Kidney (tissue), 14 donors: Measurements from ENCODE around the gene ASB4. TPM values are rescaled to one million over a fixed set of nuclear protein-coding genes. Genes with fewer than 3 reads are reported as not detected.

Experiments
- DNase-seq, 5 donors: peaks; one replicate each; pipeline ENCODE4 v3.0.0-alpha.2; 2013 to 2020
- FAIRE-seq: peaks from 2 replicates; lab custom pipeline; 2012; peaks lifted over from hg19 to GRCh38; lab: Jason Lieb, UNC
- H3K27ac ChIP-seq, 2 donors: one replicate each; pipeline ENCODE4 v1.7.0; 2013; ENCODE audit warnings: low read depth in 2 of 2, low read length in 2 of 2, inconsistent platforms in 1 of 2
- H3K27me3 ChIP-seq: one replicate; pipeline ENCODE4 v1.7.1; 2013; ENCODE audit warnings: low read length, inconsistent platforms; ENCODE audit not compliant: control insufficient read depth, insufficient read depth
- H3K36me3 ChIP-seq, 3 donors: one replicate each; pipeline versions ENCODE4 v1.7.0 to v1.7.1; 2013; ENCODE audit warnings: low read length in 3 of 3, control low read depth in 1 of 3, inconsistent platforms in 1 of 3; ENCODE audit not compliant: insufficient read depth in 3 of 3, control insufficient read depth in 2 of 3
- H3K4me1 ChIP-seq, 3 donors: one replicate each; pipeline versions ENCODE4 v1.7.0 to v1.7.1; 2013; ENCODE audit warnings: low read length in 3 of 3, inconsistent platforms in 1 of 3, low read depth in 1 of 3; ENCODE audit not compliant: control insufficient read depth in 2 of 3, insufficient read depth in 2 of 3
- H3K4me3 ChIP-seq, 3 donors: one replicate each; pipeline versions ENCODE4 v1.7.0 to v1.8.1; 2013; ENCODE audit warnings: low read length in 3 of 3, control low read depth in 1 of 3, inconsistent platforms in 1 of 3
- H3K9ac ChIP-seq, 3 donors: one replicate each; pipeline versions ENCODE4 v1.7.0 to v1.7.1; 2013; ENCODE audit warnings: low read length in 3 of 3, control low read depth in 1 of 3, inconsistent platforms in 1 of 3
- H3K9me3 ChIP-seq, 3 donors: one replicate each; pipeline versions ENCODE4 v1.7.0 to v1.7.1; 2013; ENCODE audit warnings: low read length in 3 of 3, control low read depth in 1 of 3, inconsistent platforms in 1 of 3; ENCODE audit not compliant: control insufficient read depth in 2 of 3, insufficient read depth in 1 of 3
- intact Hi-C: fragments of 100-400 bp; cut with DNase I; formaldehyde crosslinking; loops from one replicate; pipeline ENCODE4 v1.11.1; 2022
- polyA plus RNA-seq: library from polyadenylated mRNA; stranded (reverse); fragments of 350-450 nt; fragmentation: Illumina TruSeq; extraction: RNeasy Lipid Tissue Mini Kit (QIAGEN cat#74804); gene quantifications from one replicate; pipeline ENCODE4 v1.2.3, GENCODE V29; 2014; ENCODE audit warnings: low read depth, low replicate concordance; ENCODE audit not compliant: insufficient read depth
- total RNA-seq: library from RNA; stranded (reverse); fragmentation: NEBNext Ultra II Directional; extraction: Animal tissue kit (Norgen Biotek cat#: 25700); gene quantifications from one replicate; pipeline ENCODE4 v1.2.1, GENCODE V29; 2021
- TF ChIP-seq, protein P1 (sequence below): IDR thresholded peaks from 3 replicates; pipeline ENCODE4 v1.5.1; 2012; ENCODE audit warnings: mild to moderate bottlenecking, moderate library complexity, borderline replicate concordance; ENCODE audit not compliant: insufficient read depth; ENCODE audit errors: extremely low read depth
- donor health status: control.
- donor health status: control.
- donor health status: control.
- donor health status: control.
- donor health status: control.
- donor health status: DM: yes; HTN: yes; CAD: no.
- donor health status: Normal renal cell carcinoma (clear cell type).

ASB4 gene
- total and polyA plus RNA-seq, 2 donors from 2014 or later: 0.09 TPM; not detected in 1

GRCh38 chr7:95525503-95525902 is 39.8 kb downstream of the ASB4 start:
- Histone ChIP-seq H3K27ac (peak overlapping the region in 1 of 2 donors; percentile 90), H3K4me1 (peaks cover 0 to 11% (median 4%) of the 10 kb centered on the region in 3 donors), H3K9me3 (no peaks in the 10 kb centered on the region), H3K36me3 (no peaks in the 10 kb centered on the region), H3K27me3 (no peaks in the 10 kb centered on the region), H3K9ac (no peak overlapping the region), H3K4me3 (no peak overlapping the region)
- TF ChIP-seq, protein P1, sequence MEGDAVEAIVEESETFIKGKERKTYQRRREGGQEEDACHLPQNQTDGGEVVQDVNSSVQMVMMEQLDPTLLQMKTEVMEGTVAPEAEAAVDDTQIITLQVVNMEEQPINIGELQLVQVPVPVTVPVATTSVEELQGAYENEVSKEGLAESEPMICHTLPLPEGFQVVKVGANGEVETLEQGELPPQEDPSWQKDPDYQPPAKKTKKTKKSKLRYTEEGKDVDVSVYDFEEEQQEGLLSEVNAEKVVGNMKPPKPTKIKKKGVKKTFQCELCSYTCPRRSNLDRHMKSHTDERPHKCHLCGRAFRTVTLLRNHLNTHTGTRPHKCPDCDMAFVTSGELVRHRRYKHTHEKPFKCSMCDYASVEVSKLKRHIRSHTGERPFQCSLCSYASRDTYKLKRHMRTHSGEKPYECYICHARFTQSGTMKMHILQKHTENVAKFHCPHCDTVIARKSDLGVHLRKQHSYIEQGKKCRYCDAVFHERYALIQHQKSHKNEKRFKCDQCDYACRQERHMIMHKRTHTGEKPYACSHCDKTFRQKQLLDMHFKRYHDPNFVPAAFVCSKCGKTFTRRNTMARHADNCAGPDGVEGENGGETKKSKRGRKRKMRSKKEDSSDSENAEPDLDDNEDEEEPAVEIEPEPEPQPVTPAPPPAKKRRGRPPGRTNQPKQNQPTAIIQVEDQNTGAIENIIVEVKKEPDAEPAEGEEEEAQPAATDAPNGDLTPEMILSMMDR: no peak
- FAIRE-seq: no peak
- intact Hi-C loops: loop anchor here (5.0 kb wide), 1 partner anchor 162 kb away; no protein-coding TSS in a partner anchor
- DNase-seq: peak in 2 of 5 donors; percentile 30 to 37

DNA sequence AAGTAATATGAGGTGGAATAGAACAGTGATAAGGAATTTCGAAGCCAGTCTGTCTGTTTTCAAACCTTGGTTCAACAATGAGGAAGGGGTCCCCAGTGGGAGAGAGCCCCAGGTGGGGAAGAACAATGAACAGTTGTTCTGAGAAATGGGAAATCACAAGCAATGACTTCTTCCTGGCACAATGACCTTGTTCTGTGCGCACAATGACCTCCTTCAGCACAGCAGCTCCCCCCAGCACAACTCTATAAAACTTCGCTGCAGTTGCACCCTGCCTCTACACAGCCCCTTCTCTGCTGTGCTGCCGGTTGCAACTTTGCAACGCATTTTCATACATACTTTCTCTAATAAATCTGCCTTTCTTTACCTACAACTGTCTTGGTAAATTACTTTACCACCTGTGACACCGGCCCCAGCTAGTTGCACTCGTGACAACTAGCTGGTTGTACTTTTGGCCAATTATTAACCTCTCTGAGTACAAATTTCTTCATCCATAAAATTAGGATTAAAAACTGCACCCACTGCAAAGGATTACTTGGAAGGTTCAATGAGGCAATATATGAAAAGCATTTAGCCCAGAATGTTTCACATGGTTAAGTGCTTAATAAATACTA is 40.5 kb downstream of the ASB4 start:
- TF ChIP-seq, protein P1: no peak
- peak in 1 of 5 donors; percentile 19 for DNase-seq
- Histone ChIP-seq H3K4me1 (peaks cover 0 to 11% (median 4%) of the 10 kb centered on the region in 3 donors), H3K27ac (peak overlapping the region; percentile 28 to 90), H3K4me3 (no peak overlapping the region), H3K36me3 (no peaks in the 10 kb centered on the region), H3K9me3 (no peaks in the 10 kb centered on the region), H3K9ac (no peak overlapping the region), H3K27me3 (no peaks in the 10 kb centered on the region)
- intact Hi-C loops: loop anchor here (5.0 kb wide), 1 partner anchor 161 kb away; no protein-coding TSS in a partner anchor
- no peak for FAIRE-seq

DNA sequence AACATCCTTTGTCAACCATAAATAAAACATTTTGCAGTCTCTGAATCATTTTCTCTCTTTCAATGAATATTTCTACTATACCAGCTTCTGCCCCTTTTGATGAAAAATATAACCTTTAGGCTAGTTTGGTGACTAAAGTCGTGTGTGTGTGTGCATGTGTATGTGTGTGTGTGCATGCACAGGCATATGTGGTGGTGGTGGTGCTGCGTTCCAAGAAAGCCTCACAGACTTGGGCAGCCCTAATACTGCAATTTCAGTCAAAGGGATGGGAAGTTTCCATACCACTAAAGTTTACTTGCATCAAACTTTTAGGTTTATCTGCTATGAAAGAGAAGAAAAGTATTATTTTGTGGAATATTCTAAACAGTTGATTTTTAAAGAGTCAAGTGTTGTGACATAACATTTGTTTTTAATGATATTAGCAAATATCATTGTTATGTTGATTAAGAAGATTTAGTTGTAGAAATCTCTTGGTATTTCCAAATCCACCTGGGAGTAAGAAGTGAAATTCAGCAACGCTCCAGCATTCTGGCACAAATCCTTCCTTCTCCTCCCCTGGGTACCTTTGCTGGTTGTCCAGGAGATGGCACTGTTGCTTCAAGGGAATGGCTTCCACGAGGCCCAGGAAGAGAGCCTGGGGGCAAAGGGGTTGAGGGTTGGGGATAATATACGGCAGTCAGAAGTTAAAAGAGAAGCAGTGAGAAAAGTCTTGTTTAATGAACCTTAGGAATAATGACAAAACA is 41.5 kb downstream of the ASB4 start:
- Histone ChIP-seq H3K4me1 (peaks cover 0 to 11% (median 4%) of the 10 kb centered on the region in 3 donors), H3K27me3 (no peaks in the 10 kb centered on the region), H3K27ac (no peak overlapping the region), H3K9ac (peak overlapping the region in 1 of 3 donors; percentile 20), H3K9me3 (no peaks in the 10 kb centered on the region), H3K36me3 (no peaks in the 10 kb centered on the region), H3K4me3 (no peak overlapping the region)
- TF ChIP-seq, protein P1: peak; percentile 94
- intact Hi-C loops: loop anchor here (5.0 kb wide), 1 partner anchor 160 kb away; no protein-coding TSS in a partner anchor
- FAIRE-seq (peak; percentile 83), DNase-seq (peak in 4 of 5 donors; percentile 67 to 86 (median 76))
